HG03520 (cell line): ENCODE results near the gene PLA2G10.
A peak's percentile ranks its signal among the peaks of the same experiment; 100 is the strongest.
"Not testable (repeated sequence)": the region's sequence is repeated elsewhere in the genome, so short reads cannot be mapped to it uniquely, and the experiment has no call there.

Experiments used
- ATAC-seq: cut with Tn5 transposase; IDR thresholded peaks from one replicate; pipeline ENCODE4 v1.9.1; 2021; ENCODE audit warnings: mild to moderate bottlenecking, moderate library complexity; ENCODE audit not compliant: unreplicated experiment

Gene PLA2G10, protein sequence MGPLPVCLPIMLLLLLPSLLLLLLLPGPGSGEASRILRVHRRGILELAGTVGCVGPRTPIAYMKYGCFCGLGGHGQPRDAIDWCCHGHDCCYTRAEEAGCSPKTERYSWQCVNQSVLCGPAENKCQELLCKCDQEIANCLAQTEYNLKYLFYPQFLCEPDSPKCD

DNA sequence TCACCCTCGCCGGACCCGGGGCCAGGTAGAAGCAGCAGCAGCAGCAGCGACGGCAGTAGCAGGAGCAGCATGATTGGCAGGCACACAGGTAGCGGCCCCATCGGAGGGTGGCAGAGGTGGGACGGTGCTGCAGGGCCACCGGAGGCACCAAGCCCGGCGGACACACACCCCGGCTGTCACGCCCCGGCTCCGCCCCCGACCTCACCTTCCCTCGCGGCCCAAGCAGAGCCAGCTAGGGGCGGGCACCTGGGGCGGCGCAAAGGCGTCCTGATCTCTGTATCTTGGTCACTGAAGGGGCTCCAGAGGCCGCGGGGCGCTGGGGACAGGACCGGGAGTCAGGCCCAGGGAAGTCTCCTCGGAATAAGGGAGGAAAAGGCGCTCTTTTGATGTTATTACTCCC is at the start of gene PLA2G10:
Gene PLA2G10 (minus strand): TSS at position 180 of the 400 bp plus-strand sequence. CDS start 79 bp downstream, at position 101.
- ATAC-seq: not testable (repeated sequence)

- ATAC-seq: peak; percentile 96
Observed at GRCh38 chr16:14742273-14743128, 48.4 kb upstream of the PLA2G10 start, which contains the start of gene NPIPA2. Gene NPIPA2, plus strand, starts transcription at chr16:14742533. Its CDS starts 5,533 bp downstream, at chr16:14748066.

GRCh38 chr16:14741794-14742193 is 47.7 kb upstream of the PLA2G10 start:
- not testable (repeated sequence) for ATAC-seq

- not testable (repeated sequence) for ATAC-seq
Observed at GRCh38 chr16:14740832-14741385, 46.8 kb upstream of the PLA2G10 start.

DNA sequence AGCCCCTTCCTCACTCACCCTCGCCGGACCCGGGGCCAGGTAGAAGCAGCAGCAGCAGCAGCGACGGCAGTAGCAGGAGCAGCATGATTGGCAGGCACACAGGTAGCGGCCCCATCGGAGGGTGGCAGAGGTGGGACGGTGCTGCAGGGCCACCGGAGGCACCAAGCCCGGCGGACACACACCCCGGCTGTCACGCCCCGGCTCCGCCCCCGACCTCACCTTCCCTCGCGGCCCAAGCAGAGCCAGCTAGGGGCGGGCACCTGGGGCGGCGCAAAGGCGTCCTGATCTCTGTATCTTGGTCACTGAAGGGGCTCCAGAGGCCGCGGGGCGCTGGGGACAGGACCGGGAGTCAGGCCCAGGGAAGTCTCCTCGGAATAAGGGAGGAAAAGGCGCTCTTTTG is 39.1 kb upstream of the PLA2G10 start:
- not testable (repeated sequence) for ATAC-seq

DNA sequence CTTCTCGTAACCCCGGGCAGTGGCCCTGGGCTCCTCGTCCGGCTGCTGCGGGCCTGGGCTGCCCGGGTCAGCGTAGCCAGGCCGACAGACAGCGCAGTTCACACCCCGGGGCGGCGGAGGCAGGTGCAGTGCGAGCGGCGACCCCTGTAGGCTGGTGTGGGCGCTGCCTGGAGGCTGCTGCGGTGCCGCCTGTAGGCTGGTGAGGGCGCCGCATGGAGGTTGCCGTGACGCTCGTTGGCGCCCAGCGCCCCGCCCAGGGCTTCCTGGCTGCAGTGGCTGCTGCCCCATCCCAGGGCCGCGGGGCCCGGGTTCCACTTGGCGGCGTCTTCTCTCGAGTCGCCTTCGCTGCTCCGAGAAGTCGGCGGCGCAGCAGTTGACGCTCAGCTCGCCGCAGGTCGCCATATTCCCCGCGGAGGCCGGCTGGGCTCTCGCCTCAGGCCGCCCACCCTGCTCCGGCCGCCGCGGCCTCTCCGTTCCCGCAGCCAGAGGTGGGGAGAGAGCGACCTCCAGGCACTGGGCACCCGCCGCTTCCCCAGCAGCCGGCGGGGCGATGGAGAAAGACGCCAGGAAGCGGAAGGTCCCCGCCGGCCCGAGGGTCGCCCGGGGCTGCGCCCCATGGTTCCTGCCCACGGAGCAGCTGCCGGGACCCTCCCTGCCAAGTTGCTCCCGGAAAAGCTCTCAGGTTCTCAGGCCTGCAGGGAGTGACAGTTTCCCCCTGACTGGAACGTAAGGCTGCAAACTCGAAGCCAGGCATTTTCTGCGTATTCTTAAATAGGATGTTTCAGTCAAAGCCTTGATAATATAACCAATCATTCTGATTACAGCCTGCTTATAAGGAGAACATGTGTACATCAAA is 9.3 kb upstream of the PLA2G10 start, which contains the start of gene NPIPA3:
Gene NPIPA3 (plus strand): TSS at position 256 of the 856 bp plus-strand sequence. CDS start 5,533 bp downstream, outside the sequence.
- peak; percentile 94 for ATAC-seq

GRCh38 chr16:14702672-14703071 is 8.6 kb upstream of the PLA2G10 start:
- not testable (repeated sequence) for ATAC-seq

- ATAC-seq: not testable (repeated sequence)
Observed at GRCh38 chr16:14701859-14702258, 7.8 kb upstream of the PLA2G10 start.

GRCh38 chr16:14685870-14686793 is 8.0 kb downstream of the PLA2G10 start:
- ATAC-seq: not testable (repeated sequence)

DNA sequence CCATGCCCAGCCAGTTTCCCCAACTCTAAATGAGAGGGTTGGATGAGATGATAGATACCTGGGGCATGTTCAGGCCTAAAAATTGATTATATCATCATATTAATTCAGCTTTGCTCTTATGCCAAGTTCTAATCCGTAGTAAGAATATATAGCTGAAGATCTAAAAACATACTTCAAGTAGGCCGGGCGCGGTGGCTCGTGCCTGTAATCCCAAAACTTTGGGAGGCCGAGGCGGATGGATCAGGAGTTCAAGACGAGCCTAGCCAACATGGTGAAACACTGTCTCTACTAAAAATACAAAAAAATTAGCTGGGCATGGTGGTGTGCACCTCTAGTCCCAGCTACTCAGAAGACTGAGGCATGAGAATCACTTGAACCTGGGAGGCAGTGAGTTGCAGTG is 12.0 kb downstream of the PLA2G10 start:
- ATAC-seq: no peak

- no peak for ATAC-seq
Observed at GRCh38 chr16:14681115-14681514, 13.0 kb downstream of the PLA2G10 start.

- not testable (repeated sequence) for ATAC-seq
Observed at GRCh38 chr16:14680396-14680795, 13.7 kb downstream of the PLA2G10 start.

- ATAC-seq: no peak
Observed at GRCh38 chr16:14678748-14679497, 15.2 kb downstream of the PLA2G10 start.

DNA sequence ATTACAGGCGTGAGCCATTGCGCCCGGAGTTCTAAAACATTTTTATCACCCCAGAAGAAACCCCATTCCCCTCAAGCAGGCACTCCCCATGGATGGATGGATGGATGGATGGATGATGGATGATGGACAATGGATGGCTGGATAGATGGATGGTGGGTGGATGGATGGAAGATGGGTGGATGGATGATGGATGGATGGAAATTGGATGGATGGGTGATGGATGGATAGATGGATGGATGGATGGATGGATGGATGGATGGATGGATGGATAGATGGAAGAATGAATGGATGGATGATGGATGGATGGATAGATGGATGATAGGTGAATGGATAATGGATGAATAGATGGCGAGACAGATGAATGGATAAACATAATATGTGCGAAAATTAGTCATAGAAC is 16.5 kb downstream of the PLA2G10 start:
- no peak for ATAC-seq

GRCh38 chr16:14676633-14677032 is 17.5 kb downstream of the PLA2G10 start:
- no peak for ATAC-seq

GRCh38 chr16:14672403-14672971 is 21.6 kb downstream of the PLA2G10 start:
- ATAC-seq: peak; percentile 82

GRCh38 chr16:14669776-14670175 is 24.3 kb downstream of the PLA2G10 start:
- no peak for ATAC-seq

- ATAC-seq: no peak
Observed at GRCh38 chr16:14668556-14669223, 25.4 kb downstream of the PLA2G10 start.
